ENCODE results near the gene CERS6.

- TF ChIP-seq CTCF (IDR thresholded peaks at IDR 0.05), result no peak
- no peak for TF ChIP-seq POLR2AphosphoS5 (IDR thresholded peaks at IDR 0.05)
- no peak for TF ChIP-seq POLR2A (IDR thresholded peaks at IDR 0.05; ENCODE audit: low read depth)
- TF ChIP-seq EP300 (IDR thresholded peaks at IDR 0.05), result no peak
These were observed 31.7 kb upstream of the CERS6 start for GRCh38 chr2:168424112-168424951.

All from esophagus muscularis mucosa (tissue), 4 donors.